Measurements from ENCODE around the gene FKBP2. TPM values are rescaled to one million over a fixed set of nuclear protein-coding genes. Genes with fewer than 3 reads are reported as not detected.

Gene FKBP2
- total and polyA plus RNA-seq, 2 of the 13 experiments (the other 11 are each of a cell fraction or from before 2014, with no cell fraction given) = 30.1 to 53.3 TPM

- no peak for TF ChIP-seq REPIN1 (CRISPR knock-in tag; IDR thresholded peaks at IDR 0.05; ENCODE audit: borderline replicate concordance, low read depth)
- TF ChIP-seq GPBP1L1 (CRISPR knock-in tag; IDR thresholded peaks at IDR 0.05) = no peak
- TF ChIP-seq MTA1 (CRISPR knock-in tag; IDR thresholded peaks at IDR 0.05; ENCODE audit: borderline replicate concordance) = peak; percentile 28; the same call in 1 of the 2 replicates
- no peak for TF ChIP-seq SIN3B (IDR thresholded peaks at IDR 0.05; ENCODE audit: low read length)
- TF ChIP-seq, protein P1, sequence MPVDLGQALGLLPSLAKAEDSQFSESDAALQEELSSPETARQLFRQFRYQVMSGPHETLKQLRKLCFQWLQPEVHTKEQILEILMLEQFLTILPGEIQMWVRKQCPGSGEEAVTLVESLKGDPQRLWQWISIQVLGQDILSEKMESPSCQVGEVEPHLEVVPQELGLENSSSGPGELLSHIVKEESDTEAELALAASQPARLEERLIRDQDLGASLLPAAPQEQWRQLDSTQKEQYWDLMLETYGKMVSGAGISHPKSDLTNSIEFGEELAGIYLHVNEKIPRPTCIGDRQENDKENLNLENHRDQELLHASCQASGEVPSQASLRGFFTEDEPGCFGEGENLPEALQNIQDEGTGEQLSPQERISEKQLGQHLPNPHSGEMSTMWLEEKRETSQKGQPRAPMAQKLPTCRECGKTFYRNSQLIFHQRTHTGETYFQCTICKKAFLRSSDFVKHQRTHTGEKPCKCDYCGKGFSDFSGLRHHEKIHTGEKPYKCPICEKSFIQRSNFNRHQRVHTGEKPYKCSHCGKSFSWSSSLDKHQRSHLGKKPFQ (CRISPR knock-in tag; IDR thresholded peaks at IDR 0.05; ENCODE audit: insufficient replicate concordance) = no peak
- no peak for TF ChIP-seq ZFP36L2 (CRISPR knock-in tag; IDR thresholded peaks at IDR 0.05)
- TF ChIP-seq, protein P2, sequence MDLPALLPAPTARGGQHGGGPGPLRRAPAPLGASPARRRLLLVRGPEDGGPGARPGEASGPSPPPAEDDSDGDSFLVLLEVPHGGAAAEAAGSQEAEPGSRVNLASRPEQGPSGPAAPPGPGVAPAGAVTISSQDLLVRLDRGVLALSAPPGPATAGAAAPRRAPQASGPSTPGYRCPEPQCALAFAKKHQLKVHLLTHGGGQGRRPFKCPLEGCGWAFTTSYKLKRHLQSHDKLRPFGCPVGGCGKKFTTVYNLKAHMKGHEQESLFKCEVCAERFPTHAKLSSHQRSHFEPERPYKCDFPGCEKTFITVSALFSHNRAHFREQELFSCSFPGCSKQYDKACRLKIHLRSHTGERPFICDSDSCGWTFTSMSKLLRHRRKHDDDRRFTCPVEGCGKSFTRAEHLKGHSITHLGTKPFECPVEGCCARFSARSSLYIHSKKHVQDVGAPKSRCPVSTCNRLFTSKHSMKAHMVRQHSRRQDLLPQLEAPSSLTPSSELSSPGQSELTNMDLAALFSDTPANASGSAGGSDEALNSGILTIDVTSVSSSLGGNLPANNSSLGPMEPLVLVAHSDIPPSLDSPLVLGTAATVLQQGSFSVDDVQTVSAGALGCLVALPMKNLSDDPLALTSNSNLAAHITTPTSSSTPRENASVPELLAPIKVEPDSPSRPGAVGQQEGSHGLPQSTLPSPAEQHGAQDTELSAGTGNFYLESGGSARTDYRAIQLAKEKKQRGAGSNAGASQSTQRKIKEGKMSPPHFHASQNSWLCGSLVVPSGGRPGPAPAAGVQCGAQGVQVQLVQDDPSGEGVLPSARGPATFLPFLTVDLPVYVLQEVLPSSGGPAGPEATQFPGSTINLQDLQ (CRISPR knock-in tag; IDR thresholded peaks at IDR 0.05) = no peak
- no peak for TF ChIP-seq BORCS8-MEF2B (CRISPR knock-in tag; IDR thresholded peaks at IDR 0.05)
- TF ChIP-seq ADNP (CRISPR knock-in tag; IDR thresholded peaks at IDR 0.05) = no peak
- TF ChIP-seq ZNF317 (CRISPR knock-in tag; IDR thresholded peaks at IDR 0.05) = no peak
- TF ChIP-seq SP4 (CRISPR knock-in tag; IDR thresholded peaks at IDR 0.05) = no peak
- TF ChIP-seq MAFG (CRISPR knock-in tag; IDR thresholded peaks at IDR 0.05) = no peak
- TF ChIP-seq, protein P3, sequence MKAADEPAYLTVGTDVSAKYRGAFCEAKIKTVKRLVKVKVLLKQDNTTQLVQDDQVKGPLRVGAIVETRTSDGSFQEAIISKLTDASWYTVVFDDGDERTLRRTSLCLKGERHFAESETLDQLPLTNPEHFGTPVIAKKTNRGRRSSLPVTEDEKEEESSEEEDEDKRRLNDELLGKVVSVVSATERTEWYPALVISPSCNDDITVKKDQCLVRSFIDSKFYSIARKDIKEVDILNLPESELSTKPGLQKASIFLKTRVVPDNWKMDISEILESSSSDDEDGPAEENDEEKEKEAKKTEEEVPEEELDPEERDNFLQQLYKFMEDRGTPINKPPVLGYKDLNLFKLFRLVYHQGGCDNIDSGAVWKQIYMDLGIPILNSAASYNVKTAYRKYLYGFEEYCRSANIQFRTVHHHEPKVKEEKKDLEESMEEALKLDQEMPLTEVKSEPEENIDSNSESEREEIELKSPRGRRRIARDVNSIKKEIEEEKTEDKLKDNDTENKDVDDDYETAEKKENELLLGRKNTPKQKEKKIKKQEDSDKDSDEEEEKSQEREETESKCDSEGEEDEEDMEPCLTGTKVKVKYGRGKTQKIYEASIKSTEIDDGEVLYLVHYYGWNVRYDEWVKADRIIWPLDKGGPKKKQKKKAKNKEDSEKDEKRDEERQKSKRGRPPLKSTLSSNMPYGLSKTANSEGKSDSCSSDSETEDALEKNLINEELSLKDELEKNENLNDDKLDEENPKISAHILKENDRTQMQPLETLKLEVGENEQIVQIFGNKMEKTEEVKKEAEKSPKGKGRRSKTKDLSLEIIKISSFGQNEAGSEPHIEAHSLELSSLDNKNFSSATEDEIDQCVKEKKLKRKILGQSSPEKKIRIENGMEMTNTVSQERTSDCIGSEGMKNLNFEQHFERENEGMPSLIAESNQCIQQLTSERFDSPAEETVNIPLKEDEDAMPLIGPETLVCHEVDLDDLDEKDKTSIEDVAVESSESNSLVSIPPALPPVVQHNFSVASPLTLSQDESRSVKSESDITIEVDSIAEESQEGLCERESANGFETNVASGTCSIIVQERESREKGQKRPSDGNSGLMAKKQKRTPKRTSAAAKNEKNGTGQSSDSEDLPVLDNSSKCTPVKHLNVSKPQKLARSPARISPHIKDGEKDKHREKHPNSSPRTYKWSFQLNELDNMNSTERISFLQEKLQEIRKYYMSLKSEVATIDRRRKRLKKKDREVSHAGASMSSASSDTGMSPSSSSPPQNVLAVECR (CRISPR knock-in tag; IDR thresholded peaks at IDR 0.05; ENCODE audit: borderline replicate concordance) = no peak
- no peak for TF ChIP-seq POLR2AphosphoS5 (IDR thresholded peaks at IDR 0.05; ENCODE audit: low read depth, low read length)
- TF ChIP-seq, protein P4, sequence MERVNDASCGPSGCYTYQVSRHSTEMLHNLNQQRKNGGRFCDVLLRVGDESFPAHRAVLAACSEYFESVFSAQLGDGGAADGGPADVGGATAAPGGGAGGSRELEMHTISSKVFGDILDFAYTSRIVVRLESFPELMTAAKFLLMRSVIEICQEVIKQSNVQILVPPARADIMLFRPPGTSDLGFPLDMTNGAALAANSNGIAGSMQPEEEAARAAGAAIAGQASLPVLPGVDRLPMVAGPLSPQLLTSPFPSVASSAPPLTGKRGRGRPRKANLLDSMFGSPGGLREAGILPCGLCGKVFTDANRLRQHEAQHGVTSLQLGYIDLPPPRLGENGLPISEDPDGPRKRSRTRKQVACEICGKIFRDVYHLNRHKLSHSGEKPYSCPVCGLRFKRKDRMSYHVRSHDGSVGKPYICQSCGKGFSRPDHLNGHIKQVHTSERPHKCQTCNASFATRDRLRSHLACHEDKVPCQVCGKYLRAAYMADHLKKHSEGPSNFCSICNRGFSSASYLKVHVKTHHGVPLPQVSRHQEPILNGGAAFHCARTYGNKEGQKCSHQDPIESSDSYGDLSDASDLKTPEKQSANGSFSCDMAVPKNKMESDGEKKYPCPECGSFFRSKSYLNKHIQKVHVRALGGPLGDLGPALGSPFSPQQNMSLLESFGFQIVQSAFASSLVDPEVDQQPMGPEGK (CRISPR knock-in tag; IDR thresholded peaks at IDR 0.05) = no peak
- peak; percentile 74; the same call in 1 of the 2 replicates for TF ChIP-seq ZFP82 (CRISPR knock-in tag; IDR thresholded peaks at IDR 0.05; ENCODE audit: borderline replicate concordance)
- TF ChIP-seq ZNF713 (CRISPR knock-in tag; IDR thresholded peaks at IDR 0.05) = no peak
Observed at GRCh38 chr11:64268893-64269539, 28.1 kb downstream of the FKBP2 start (continued).

Measured in HepG2 (cell line).